Stimulated activated CD8-positive, alpha-beta memory T cell treated with anti-CD3 and anti-CD28 coated beads, Interleukin-7, amount 100 ng/mL, for 24 hours (primary cell): ENCODE measurements around the gene LKAAEAR1.
A peak's percentile ranks its signal among the peaks of the same experiment; 100 is the strongest.

Experiments used
- DNase-seq: peaks from one replicate; pipeline ENCODE4 v3.0.0-alpha.2; 2020; ENCODE audit warnings: low read depth

Gene LKAAEAR1

GRCh38 chr20:64065062-64065973 is 18.9 kb downstream of the LKAAEAR1 start:
- no peak for DNase-seq

GRCh38 chr20:64064145-64064698 is 20.0 kb downstream of the LKAAEAR1 start:
- DNase-seq: no peak

DNA sequence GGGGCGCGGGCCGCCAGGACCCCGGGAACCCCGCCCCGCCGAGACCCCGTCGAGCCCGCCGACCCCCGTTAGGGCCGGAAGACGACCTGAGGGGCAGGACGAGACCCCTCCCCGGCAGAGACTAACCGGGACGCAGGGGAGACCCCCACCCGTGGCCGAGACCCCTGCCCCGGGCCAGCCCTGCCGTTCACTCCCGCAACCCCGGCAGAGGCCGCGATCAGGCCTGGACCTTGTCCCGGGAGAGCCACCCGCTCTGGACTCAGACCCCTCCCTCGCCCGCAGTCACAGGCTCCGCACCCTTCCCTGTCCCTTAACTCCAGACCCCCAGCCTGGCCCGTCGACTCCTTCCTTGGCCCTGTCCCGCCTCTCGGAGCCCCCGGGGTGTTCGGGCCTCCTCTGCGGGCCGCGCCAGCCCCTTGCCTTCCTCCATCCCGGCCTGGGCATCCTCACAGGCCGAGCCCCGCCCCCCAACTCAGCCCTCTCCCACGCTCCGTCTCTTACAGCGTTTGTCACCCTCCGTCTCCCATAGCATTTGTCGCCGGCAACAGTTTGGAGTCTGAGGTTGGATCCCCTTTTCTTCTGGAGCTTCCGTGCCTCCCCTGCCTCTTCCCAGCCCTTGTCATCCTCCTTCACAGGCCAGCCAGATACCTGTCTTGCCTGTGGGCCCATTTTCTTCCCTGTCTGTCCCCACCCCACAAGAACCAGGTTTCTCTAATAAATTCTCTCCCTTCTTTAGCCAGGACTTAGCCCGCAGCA is 20.6 kb downstream of the LKAAEAR1 start:
- no peak for DNase-seq

- peak; percentile 90 for DNase-seq
Measured at GRCh38 chr20:64062596-64063388, 21.4 kb downstream of the LKAAEAR1 start, which contains the start of gene TCEA2. Gene TCEA2, plus strand, starts transcription at chr20:64063198. Its CDS starts 115 bp downstream, at chr20:64063313.

DNA sequence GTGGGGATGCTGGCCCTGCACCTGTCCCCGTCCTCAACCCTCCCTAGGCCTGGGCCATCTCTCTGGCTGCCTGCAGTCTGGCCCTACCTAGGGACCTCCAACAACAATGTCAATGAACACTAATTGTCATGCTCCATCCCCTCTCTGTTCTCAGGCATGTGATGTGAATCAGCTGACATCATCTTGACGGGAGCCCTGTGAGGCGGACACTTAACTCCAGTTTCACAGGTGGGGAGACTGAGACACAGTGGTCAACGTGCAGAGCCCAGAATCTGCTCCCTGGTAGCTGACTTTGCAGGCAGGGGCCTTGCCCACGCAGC is 22.0 kb downstream of the LKAAEAR1 start:
- DNase-seq: no peak

DNA sequence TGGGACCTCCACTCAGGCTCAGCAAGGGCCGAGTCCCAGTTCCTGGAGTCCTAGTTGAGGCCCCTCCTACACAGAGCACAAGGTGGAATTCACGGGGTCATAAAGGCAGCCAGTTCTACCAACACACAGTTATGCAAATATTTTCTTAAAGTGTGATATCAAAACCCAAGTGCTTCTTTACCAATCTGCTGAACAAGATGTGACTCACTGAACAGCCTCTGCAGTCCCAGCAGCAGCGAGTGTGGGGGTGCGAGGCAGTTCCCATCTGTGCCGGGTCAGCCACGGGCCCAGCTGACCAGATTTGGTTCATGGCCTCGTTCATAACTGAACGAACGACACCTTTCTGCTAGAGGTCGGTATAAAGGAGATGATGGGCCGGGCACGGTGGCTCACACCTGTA is 25.7 kb downstream of the LKAAEAR1 start:
- no peak for DNase-seq

DNA sequence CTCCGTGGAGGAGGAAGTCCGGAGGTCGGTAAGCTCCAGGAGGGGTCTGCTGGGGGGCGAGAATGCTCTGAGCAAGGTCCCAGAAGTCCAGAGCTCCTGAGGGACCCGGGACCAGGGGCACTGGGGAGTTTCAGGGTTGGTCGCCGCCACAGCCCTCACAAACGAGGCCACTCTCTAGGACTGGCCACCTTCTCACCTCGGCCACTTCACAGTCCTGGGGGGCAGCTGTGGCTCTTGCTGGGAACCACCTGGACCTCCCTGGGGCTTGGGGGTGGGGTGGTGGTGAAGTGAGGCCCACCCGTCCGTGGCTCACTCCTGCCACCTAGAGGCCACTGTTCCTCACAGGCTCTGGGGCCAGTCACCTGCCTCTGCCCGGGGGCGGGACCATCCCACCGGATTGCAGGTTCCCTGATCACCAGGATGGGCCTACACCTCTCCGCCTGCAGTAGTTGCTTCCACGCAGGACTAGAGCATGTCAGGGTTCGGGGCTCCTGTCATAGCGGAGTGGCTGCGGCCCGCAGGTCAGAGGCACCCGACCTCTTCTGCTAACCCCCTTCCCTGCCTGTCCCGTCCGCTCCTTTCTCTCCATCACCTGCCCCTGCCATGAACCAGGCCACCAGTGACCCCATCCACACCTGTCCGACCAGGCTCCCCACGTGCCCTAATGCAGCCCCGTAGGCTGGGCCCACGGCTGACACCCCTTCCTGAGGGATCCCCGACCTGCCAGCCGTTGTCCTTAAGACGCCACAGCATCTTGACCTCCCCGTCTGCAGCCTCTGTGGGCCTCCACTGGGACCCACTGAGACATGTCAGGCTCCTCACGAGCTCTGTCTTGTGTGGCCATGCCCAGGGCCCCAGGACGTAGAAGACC is 26.3 kb downstream of the LKAAEAR1 start:
- peak; percentile 78 for DNase-seq

- DNase-seq: no peak
Measured at GRCh38 chr20:64056889-64057627, 27.1 kb downstream of the LKAAEAR1 start.

GRCh38 chr20:64056639-64056888 is 27.6 kb downstream of the LKAAEAR1 start:
- no peak for DNase-seq

DNA sequence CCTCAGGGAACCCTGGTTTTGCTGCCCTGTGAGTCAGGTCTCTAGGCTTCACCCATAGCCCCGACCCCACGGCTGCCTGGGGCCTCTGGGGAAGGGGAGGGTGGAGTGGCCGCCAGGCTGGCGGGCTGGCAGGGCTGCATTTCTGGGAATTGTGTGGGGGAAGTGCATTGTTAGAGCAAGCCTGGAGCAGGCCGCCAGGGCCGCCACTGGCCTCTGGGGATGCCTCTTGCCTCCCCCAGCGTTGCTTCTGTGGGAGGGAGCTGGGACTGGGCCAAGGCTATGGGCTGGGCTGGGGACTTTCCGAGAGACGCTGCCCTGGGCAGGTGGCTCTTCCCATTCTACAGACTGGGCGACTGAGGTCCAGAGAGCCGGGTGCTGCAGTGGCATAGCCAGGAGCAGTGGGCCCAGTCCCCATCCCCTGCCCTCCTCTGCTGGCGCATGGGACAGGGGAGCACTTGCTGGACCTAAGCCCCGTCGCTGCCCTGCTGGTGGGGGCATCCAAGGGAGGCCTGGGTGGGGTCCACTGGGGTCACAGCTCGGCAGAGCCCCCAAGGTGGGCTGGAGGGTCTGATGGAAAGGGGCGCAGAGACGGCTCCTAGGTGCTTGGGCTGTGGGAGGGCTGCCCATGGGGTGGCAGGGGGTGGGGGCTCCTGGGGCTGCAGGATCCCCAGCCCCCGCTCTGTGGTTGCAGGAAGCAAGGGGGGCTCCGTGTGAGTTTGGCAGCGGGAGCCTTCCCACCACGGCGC is 28.1 kb downstream of the LKAAEAR1 start:
- no peak for DNase-seq

- DNase-seq: no peak
Measured at GRCh38 chr20:64055396-64055892, 28.8 kb downstream of the LKAAEAR1 start.

GRCh38 chr20:64053841-64054661 is 30.1 kb downstream of the LKAAEAR1 start:
- DNase-seq: no peak

DNA sequence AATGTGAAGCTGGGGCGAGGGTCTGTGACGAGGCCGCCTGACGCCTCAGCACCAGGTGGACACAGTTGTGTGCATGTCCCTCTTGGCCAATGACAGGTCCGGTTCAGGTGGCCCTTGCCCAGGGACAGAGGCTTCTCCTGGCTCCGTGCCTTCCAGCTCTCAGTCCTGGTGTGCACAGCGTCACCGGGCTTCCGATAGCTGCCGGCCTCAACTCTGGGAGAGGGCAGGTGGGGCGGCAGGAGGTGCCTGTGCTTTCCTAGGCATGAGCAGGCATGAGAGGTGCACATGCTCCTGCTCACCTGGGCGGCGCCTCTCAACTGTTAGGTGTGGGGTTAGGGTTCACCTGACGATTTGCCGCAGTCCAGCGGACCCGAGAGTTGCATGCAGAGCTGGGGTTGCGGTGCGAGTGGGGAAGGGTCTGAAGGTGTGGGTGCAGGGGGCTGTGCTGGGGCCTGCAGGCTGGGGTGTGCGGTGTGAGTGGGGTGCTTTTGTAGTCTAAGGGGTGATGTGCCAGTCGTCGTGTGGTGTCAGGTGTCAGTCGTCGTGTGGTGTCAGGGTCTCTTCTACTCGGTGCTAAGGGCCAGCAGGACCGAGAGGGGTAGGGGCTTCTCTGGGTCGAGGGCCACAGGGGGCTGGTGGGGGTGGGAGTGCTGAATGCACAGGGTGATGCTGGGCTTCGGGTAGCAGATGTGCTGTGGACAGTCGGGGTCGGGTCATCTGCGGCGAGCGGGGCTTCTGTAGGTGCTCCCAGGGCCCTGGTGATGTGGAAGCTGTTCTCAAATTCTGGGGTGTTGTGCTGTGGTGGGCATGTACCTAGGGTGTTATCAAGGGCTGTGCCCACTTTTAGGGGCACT is 31.0 kb downstream of the LKAAEAR1 start:
- no peak for DNase-seq

GRCh38 chr20:64052326-64052722 is 31.9 kb downstream of the LKAAEAR1 start:
- no peak for DNase-seq

- no peak for DNase-seq
Measured at GRCh38 chr20:64051561-64052325, 32.5 kb downstream of the LKAAEAR1 start.

GRCh38 chr20:64051033-64051452 is 33.2 kb downstream of the LKAAEAR1 start:
- DNase-seq: no peak
